Activated naive CD8-positive, alpha-beta T cell treated with anti-CD3 and anti-CD28 coated beads, Interleukin-2, amount 50 U/mL, for 24 hours (primary cell): ENCODE measurements around the gene VWA3B.

Experiments used
- ATAC-seq: fragments of 150-1000 bp; cut with Tn5 transposase; one replicate; pipeline ENCODE4 v1.10.0; 2021
- DNase-seq: peaks from one replicate; pipeline ENCODE4 v3.0.0; 2021
- H3K27ac Mint-ChIP-seq: one replicate; pipeline ENCODE4 v1.8.0; 2021; ENCODE audit warnings: mild to moderate bottlenecking, mixed read lengths
- H3K27me3 Mint-ChIP-seq: one replicate; pipeline ENCODE4 v1.8.0; 2021; ENCODE audit warnings: mixed read lengths
- H3K36me3 Mint-ChIP-seq: one replicate; pipeline ENCODE4 v1.8.0; 2021; ENCODE audit warnings: low read depth, mixed read lengths
- H3K4me1 Mint-ChIP-seq: one replicate; pipeline ENCODE4 v1.8.0; 2021; ENCODE audit warnings: mixed read lengths
- H3K4me3 Mint-ChIP-seq: one replicate; pipeline ENCODE4 v1.8.0; 2021; ENCODE audit warnings: mild to moderate bottlenecking, moderate library complexity, mixed read lengths
- H3K9me3 Mint-ChIP-seq: one replicate; pipeline ENCODE4 v1.8.0; 2021; ENCODE audit warnings: mixed read lengths

The VWA3B gene

DNA sequence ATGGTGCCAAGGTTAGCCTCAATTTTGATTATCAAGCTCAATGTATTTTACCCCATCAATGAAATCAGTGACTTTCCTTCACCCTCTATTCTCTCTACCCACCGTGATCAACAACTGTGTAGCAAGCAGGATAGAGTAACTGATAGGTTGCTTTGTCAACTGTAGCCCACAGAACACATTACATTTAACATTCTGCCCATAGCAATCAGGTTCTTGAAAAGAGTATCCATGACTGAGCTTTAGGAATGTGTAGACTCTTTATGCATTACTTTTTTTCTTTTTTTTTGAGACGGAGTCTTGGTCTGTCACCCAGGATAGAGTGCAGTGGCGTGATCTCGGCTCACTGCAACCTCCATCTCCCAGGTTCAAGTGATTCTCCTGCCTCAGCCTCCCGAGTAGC lies 19.8 kb upstream of the VWA3B start:
- Mint-ChIP-seq H3K27me3 (peaks cover 14% of the 10 kb centered on the region), H3K9me3 (no peaks in the 10 kb centered on the region), H3K4me1 (no peaks in the 10 kb centered on the region), H3K27ac (no peak overlapping the region), H3K36me3 (no peaks in the 10 kb centered on the region), H3K4me3 (no peak overlapping the region)
- no peak for DNase-seq
- ATAC-seq = no peak

- no peak for DNase-seq
- peaks cover 9% of the 10 kb centered on the region for H3K27me3 Mint-ChIP-seq
- H3K4me1 Mint-ChIP-seq = no peaks in the 10 kb centered on the region
- no peaks in the 10 kb centered on the region for H3K36me3 Mint-ChIP-seq
- ATAC-seq = no peak
- H3K27ac Mint-ChIP-seq = no peak overlapping the region
- H3K4me3 Mint-ChIP-seq = no peak overlapping the region
- H3K9me3 Mint-ChIP-seq = no peaks in the 10 kb centered on the region
Observed at GRCh38 chr2:98070081-98070480, 16.9 kb upstream of the VWA3B start.

GRCh38 chr2:98072442-98072841 lies 14.5 kb upstream of the VWA3B start:
- no peaks in the 10 kb centered on the region for H3K9me3 Mint-ChIP-seq
- H3K27ac Mint-ChIP-seq = no peak overlapping the region
- H3K27me3 Mint-ChIP-seq = peaks cover 7% of the 10 kb centered on the region
- H3K4me1 Mint-ChIP-seq = no peaks in the 10 kb centered on the region
- DNase-seq (no peak), ATAC-seq (no peak)
- H3K36me3 Mint-ChIP-seq = no peaks in the 10 kb centered on the region
- no peak overlapping the region for H3K4me3 Mint-ChIP-seq

- H3K4me3 Mint-ChIP-seq = no peak overlapping the region
- peaks cover 8% of the 10 kb centered on the region for H3K9me3 Mint-ChIP-seq
- peaks cover 10% of the 10 kb centered on the region for H3K4me1 Mint-ChIP-seq
- no peak overlapping the region for H3K27ac Mint-ChIP-seq
- H3K27me3 Mint-ChIP-seq = peaks cover 11% of the 10 kb centered on the region
- no peaks in the 10 kb centered on the region for H3K36me3 Mint-ChIP-seq
- ATAC-seq (no peak), DNase-seq (no peak)
Observed at GRCh38 chr2:98078701-98079100, 8.3 kb upstream of the VWA3B start.

- Mint-ChIP-seq H3K27me3 (peaks cover 47% of the 10 kb centered on the region), H3K4me1 (peaks cover 32% of the 10 kb centered on the region), H3K36me3 (no peaks in the 10 kb centered on the region), H3K27ac (no peak overlapping the region), H3K4me3 (no peak overlapping the region), H3K9me3 (no peaks in the 10 kb centered on the region)
- DNase-seq = no peak
- no peak for ATAC-seq
Observed at GRCh38 chr2:98084151-98084868, 2.7 kb upstream of the VWA3B start.

DNA sequence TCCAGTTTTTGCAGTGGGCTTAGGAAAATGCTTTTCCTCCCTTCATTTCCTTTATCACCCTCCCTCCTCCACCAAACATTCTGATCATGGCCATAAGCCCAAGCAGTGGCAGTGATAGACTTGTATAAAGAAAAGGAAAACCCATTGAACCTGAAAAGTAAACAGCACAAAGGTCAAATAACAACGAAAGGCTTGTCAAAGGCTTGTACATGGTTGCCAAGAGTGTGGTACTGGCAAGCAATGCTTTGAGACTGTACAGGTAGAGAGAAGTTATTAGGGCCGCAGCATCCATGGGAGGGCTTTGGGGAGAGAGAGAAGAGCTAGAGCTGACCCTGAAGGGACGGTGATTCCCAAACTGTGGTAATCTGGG lies 2.1 kb upstream of the VWA3B start:
- H3K27ac Mint-ChIP-seq = no peak overlapping the region
- peaks cover 32% of the 10 kb centered on the region for H3K4me1 Mint-ChIP-seq
- DNase-seq (no peak), ATAC-seq (no peak)
- H3K9me3 Mint-ChIP-seq = no peaks in the 10 kb centered on the region
- H3K27me3 Mint-ChIP-seq = peaks cover 47% of the 10 kb centered on the region
- no peak overlapping the region for H3K4me3 Mint-ChIP-seq
- no peaks in the 10 kb centered on the region for H3K36me3 Mint-ChIP-seq

GRCh38 chr2:98085649-98086048 lies 1.3 kb upstream of the VWA3B start:
- no peak overlapping the region for H3K27ac Mint-ChIP-seq
- peaks cover 53% of the 10 kb centered on the region for H3K27me3 Mint-ChIP-seq
- peaks cover 32% of the 10 kb centered on the region for H3K4me1 Mint-ChIP-seq
- no peak for DNase-seq
- H3K9me3 Mint-ChIP-seq = no peaks in the 10 kb centered on the region
- H3K36me3 Mint-ChIP-seq = no peaks in the 10 kb centered on the region
- no peak overlapping the region for H3K4me3 Mint-ChIP-seq
- ATAC-seq = no peak

DNA sequence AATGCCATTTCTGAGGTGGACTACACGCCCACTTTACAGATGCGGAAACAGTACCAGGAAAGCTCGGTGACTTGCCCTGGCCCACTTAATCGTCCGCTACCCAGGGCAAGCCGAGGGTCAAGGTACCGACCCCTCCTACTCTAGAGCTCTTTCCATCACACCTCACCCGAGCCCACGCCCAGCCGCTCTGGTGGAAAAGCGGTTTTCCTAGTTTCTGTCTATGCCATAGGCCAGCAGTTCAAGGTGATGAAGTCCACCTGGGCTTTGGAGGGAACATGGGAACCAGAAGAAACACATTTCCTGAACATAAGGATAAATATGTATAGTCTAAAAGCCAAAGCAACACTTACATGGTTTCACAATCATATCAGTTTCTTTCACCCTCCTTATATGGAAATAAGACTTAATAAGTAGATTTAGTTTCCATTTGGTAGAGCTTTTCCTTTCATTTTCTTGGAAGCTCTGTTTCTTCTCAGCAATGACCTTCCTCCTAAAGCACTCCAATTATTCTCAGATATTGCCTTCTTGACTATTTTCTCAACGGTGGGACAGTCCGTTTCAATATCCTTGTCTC lies 567 bp downstream of the VWA3B start:
- H3K27ac Mint-ChIP-seq = peak overlapping the region; percentile 16
- H3K4me1 Mint-ChIP-seq = peaks cover 25% of the 10 kb centered on the region
- DNase-seq (no peak), ATAC-seq (no peak)
- H3K9me3 Mint-ChIP-seq = no peaks in the 10 kb centered on the region
- peak overlapping the region; percentile 78 for H3K4me3 Mint-ChIP-seq
- peaks cover 53% of the 10 kb centered on the region for H3K27me3 Mint-ChIP-seq
- no peaks in the 10 kb centered on the region for H3K36me3 Mint-ChIP-seq

GRCh38 chr2:98088261-98088660 lies 1.3 kb downstream of the VWA3B start:
- Mint-ChIP-seq H3K4me1 (peaks cover 22% of the 10 kb centered on the region), H3K27me3 (peaks cover 49% of the 10 kb centered on the region), H3K4me3 (no peak overlapping the region), H3K9me3 (no peaks in the 10 kb centered on the region), H3K36me3 (no peaks in the 10 kb centered on the region), H3K27ac (peak overlapping the region; percentile 16)
- DNase-seq (no peak), ATAC-seq (no peak)

DNA sequence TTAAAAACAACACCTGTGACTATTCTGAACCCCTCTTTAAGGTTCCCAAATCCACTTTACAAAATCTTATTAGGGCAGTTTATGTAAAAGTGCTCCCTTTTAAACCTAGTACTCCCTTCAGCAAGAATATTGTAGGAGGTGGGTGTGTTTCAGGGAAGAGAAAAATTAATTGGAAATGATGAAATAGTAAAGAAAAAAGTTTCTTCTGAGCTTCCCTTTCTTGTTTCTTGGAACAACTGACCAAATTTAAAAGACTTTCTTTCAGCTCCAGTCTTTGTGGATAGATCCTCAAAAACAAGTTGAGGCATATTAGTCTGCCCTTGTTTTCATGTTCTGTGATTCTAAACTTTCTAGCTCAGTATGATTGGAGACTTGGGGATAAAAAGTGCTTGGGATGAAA lies 3.0 kb downstream of the VWA3B start:
- ATAC-seq = no peak
- no peaks in the 10 kb centered on the region for H3K9me3 Mint-ChIP-seq
- no peak overlapping the region for H3K27ac Mint-ChIP-seq
- peaks cover 39% of the 10 kb centered on the region for H3K27me3 Mint-ChIP-seq
- no peaks in the 10 kb centered on the region for H3K36me3 Mint-ChIP-seq
- no peak for DNase-seq
- peaks cover 19% of the 10 kb centered on the region for H3K4me1 Mint-ChIP-seq
- no peak overlapping the region for H3K4me3 Mint-ChIP-seq

GRCh38 chr2:98090951-98091350 lies 4.0 kb downstream of the VWA3B start:
- Mint-ChIP-seq H3K36me3 (peaks cover 2% of the 10 kb centered on the region), H3K27me3 (peaks cover 29% of the 10 kb centered on the region)
- DNase-seq = no peak

DNA sequence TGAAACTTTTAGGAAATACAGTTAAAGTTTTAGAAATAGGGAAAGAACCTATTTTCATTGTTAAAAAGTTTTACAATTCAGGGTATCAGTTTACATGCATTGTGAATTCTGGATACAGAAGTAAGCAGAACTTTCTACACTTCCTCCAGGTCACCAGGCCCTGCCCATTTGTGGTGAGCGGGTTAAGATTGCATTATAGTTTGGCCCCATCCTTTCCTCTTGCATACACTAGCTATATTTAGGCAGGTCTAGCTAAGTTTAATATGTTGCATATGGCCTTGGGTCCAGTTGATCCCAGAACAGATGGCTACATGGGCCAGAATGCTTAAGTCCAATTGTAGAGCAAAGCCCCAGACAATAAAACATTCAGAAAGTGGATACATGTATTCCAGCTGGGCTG lies 4.8 kb downstream of the VWA3B start:
- ATAC-seq (no peak), DNase-seq (no peak)
- H3K27ac Mint-ChIP-seq = no peak overlapping the region

More at GRCh38 chr2:98090951-98091350, 4.0 kb downstream of the VWA3B start:
- Mint-ChIP-seq H3K9me3 (peaks cover 3% of the 10 kb centered on the region), H3K4me1 (peaks cover 19% of the 10 kb centered on the region), H3K4me3 (no peak overlapping the region), H3K27ac (no peak overlapping the region)
- ATAC-seq = no peak

GRCh38 chr2:98093146-98093545 lies 6.2 kb downstream of the VWA3B start:
- Mint-ChIP-seq H3K9me3 (peaks cover 15% of the 10 kb centered on the region), H3K27me3 (peaks cover 18% of the 10 kb centered on the region), H3K4me3 (no peak overlapping the region), H3K27ac (no peak overlapping the region), H3K4me1 (peaks cover 3% of the 10 kb centered on the region), H3K36me3 (peaks cover 2% of the 10 kb centered on the region)
- no peak for DNase-seq
- no peak for ATAC-seq

More for the DNA sequence above, 4.8 kb downstream of the VWA3B start:
- Mint-ChIP-seq H3K4me3 (no peak overlapping the region), H3K9me3 (peaks cover 4% of the 10 kb centered on the region), H3K27me3 (peaks cover 21% of the 10 kb centered on the region), H3K4me1 (peaks cover 14% of the 10 kb centered on the region), H3K36me3 (peaks cover 2% of the 10 kb centered on the region)

DNA sequence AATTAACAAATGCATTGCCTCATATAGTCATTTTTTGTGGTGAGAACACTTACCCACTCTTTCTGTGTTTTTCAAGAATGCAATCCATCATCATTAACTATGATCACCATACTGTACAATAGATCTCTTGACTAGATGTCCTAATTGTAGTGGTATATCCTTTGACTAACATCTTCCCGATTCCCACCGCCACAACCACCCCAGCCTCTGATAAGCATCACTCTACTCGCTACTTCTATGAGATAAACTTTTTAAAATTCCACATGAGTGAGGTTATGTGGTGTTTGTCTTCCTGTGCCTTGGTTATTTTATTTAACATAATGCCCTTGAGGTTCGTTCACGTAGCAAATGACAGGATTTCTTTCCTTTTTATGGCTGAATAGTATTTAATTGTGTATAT lies 6.6 kb downstream of the VWA3B start:
- no peak for ATAC-seq
- H3K4me3 Mint-ChIP-seq = no peak overlapping the region
- peaks cover 14% of the 10 kb centered on the region for H3K27me3 Mint-ChIP-seq
- H3K36me3 Mint-ChIP-seq = peaks cover 2% of the 10 kb centered on the region
- no peak for DNase-seq
- H3K27ac Mint-ChIP-seq = no peak overlapping the region
- no peaks in the 10 kb centered on the region for H3K4me1 Mint-ChIP-seq
- H3K9me3 Mint-ChIP-seq = peaks cover 20% of the 10 kb centered on the region

DNA sequence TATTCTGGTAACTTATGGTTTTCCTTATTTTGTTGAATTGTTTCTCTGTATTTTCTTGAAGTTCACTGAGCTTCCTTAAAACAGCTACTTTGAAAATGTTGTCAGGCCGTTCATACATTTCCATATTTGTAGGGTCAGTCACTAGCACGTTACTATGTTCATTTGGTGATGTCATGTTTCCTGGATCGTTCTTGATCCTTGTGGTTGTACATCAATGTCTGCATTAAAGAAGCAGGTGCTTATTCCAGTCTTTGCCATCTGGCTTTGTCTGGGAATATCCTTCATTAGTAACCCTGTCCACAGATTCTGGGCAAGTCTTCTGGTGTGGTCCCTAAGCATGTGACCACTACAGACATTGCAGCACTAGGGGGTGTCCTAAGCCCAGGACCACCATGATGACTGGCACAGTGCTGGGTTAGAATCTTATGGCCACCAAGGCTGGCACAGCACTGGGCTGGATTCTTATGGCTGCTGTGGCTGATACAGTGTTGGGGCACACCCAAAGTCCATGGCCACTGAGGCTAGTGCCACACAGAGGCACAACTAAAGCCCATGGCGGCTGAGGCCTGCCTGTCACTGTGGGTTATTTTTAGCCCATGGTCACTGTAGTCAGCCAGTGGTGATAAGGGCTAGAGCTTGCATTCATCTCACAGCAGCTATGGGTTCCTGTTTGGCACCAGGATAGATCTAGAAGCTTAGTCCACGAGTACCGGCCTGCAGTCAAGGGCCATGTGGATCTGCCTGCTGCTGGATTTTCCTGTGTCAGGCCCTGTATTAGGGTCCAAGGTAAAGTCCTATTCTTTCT lies 13.2 kb downstream of the VWA3B start:
- no peaks in the 10 kb centered on the region for H3K4me1 Mint-ChIP-seq
- H3K4me3 Mint-ChIP-seq = no peak overlapping the region
- H3K27ac Mint-ChIP-seq = no peak overlapping the region
- ATAC-seq = no peak
- peaks cover 2% of the 10 kb centered on the region for H3K36me3 Mint-ChIP-seq
- peaks cover 35% of the 10 kb centered on the region for H3K9me3 Mint-ChIP-seq
- H3K27me3 Mint-ChIP-seq = peaks cover 9% of the 10 kb centered on the region
- DNase-seq = no peak
